ENCODE measurements around the gene ZMYND10.

ZMYND10 gene

GRCh38 chr3:50333744-50334328 lies 11.7 kb downstream of the ZMYND10 start:
- TF ChIP-seq GATA3 (IDR thresholded peaks at IDR 0.05; ENCODE audit: low read depth, low read length) (no peak), GATA2 (IDR thresholded peaks at IDR 0.05; ENCODE audit: low read depth, low read length) (no peak)

- TF ChIP-seq GATA2 (IDR thresholded peaks at IDR 0.05; ENCODE audit: low read depth, low read length) (no peak), GATA3 (IDR thresholded peaks at IDR 0.05; ENCODE audit: low read depth, low read length) (no peak)
Measured at GRCh38 chr3:50331364-50331907, 14.1 kb downstream of the ZMYND10 start.

- TF ChIP-seq GATA2 (IDR thresholded peaks at IDR 0.05; ENCODE audit: low read depth, low read length), result no peak
Measured at GRCh38 chr3:50330330-50330729, 15.2 kb downstream of the ZMYND10 start.

- TF ChIP-seq GATA3 (IDR thresholded peaks at IDR 0.05; ENCODE audit: low read depth, low read length), result no peak
- TF ChIP-seq GATA2 (IDR thresholded peaks at IDR 0.05; ENCODE audit: low read depth, low read length), result no peak
Measured at GRCh38 chr3:50327943-50328691, 17.4 kb downstream of the ZMYND10 start, which contains the start of gene TUSC2. TUSC2 (minus strand) TSS chr3:50328223; CDS start chr3:50328099, 124 bp downstream.

- TF ChIP-seq GATA3 (IDR thresholded peaks at IDR 0.05; ENCODE audit: low read depth, low read length), result no peak
- no peak for TF ChIP-seq GATA2 (IDR thresholded peaks at IDR 0.05; ENCODE audit: low read depth, low read length)
Measured at GRCh38 chr3:50327129-50327528, 18.4 kb downstream of the ZMYND10 start.

GRCh38 chr3:50326182-50326541 lies 19.4 kb downstream of the ZMYND10 start:
- TF ChIP-seq GATA3 (IDR thresholded peaks at IDR 0.05; ENCODE audit: low read depth, low read length) (no peak), GATA2 (IDR thresholded peaks at IDR 0.05; ENCODE audit: low read depth, low read length) (no peak)

- TF ChIP-seq GATA2 (IDR thresholded peaks at IDR 0.05; ENCODE audit: low read depth, low read length) (no peak), GATA3 (IDR thresholded peaks at IDR 0.05; ENCODE audit: low read depth, low read length) (no peak)
Measured at GRCh38 chr3:50325497-50326181, 19.9 kb downstream of the ZMYND10 start.

- no peak for TF ChIP-seq GATA2 (IDR thresholded peaks at IDR 0.05; ENCODE audit: low read depth, low read length)
- TF ChIP-seq GATA3 (IDR thresholded peaks at IDR 0.05; ENCODE audit: low read depth, low read length), result no peak
Measured at GRCh38 chr3:50325113-50325480, 20.4 kb downstream of the ZMYND10 start.

GRCh38 chr3:50324351-50325112 lies 21.0 kb downstream of the ZMYND10 start:
- TF ChIP-seq GATA2 (IDR thresholded peaks at IDR 0.05; ENCODE audit: low read depth, low read length) (no peak), GATA3 (IDR thresholded peaks at IDR 0.05; ENCODE audit: low read depth, low read length) (no peak)

- TF ChIP-seq GATA2 (IDR thresholded peaks at IDR 0.05; ENCODE audit: low read depth, low read length) (no peak), GATA3 (IDR thresholded peaks at IDR 0.05; ENCODE audit: low read depth, low read length) (no peak)
Measured at GRCh38 chr3:50323614-50324199, 21.8 kb downstream of the ZMYND10 start.

GRCh38 chr3:50323092-50323600 lies 22.4 kb downstream of the ZMYND10 start:
- TF ChIP-seq GATA3 (IDR thresholded peaks at IDR 0.05; ENCODE audit: low read depth, low read length) (no peak), GATA2 (IDR thresholded peaks at IDR 0.05; ENCODE audit: low read depth, low read length) (no peak)

- TF ChIP-seq GATA3 (IDR thresholded peaks at IDR 0.05; ENCODE audit: low read depth, low read length), result no peak
- no peak for TF ChIP-seq GATA2 (IDR thresholded peaks at IDR 0.05; ENCODE audit: low read depth, low read length)
Measured at GRCh38 chr3:50322386-50323091, 23.0 kb downstream of the ZMYND10 start, which contains the start of gene HYAL2. HYAL2 (minus strand) TSS chr3:50322745; CDS start chr3:50320489, 2,256 bp downstream.

- TF ChIP-seq GATA2 (IDR thresholded peaks at IDR 0.05; ENCODE audit: low read depth, low read length), result no peak
Measured at GRCh38 chr3:50322115-50322385, 23.5 kb downstream of the ZMYND10 start.

All from SH-SY5Y (cell line).